ENCODE results near the gene GNAS-AS1.
"Not testable (repeated sequence)": the region's sequence is repeated elsewhere in the genome, so short reads cannot be mapped to it uniquely, and the experiment has no call there.

Gene GNAS-AS1

DNA sequence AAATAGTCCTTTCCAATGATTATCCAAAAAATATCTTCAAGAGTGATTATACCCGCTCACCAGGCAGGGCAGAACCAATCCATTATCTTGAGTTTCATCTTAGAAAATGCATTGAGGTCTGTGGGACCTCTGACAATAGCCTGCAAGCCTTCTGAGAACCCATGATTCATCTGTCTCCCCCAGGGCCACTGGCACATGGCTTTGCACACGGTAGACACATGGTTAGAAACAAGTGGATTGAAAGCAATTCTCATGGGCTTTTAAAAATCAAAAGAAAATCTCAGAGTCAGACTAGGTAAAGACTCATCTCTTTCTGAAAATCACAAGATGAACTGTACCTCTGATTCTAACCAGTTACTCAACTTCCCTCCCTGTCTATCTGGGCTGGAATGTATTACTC lies 15.5 kb downstream of the GNAS-AS1 start:
- DNase-seq (ENCODE audit: low spot score), result no peak

DNA sequence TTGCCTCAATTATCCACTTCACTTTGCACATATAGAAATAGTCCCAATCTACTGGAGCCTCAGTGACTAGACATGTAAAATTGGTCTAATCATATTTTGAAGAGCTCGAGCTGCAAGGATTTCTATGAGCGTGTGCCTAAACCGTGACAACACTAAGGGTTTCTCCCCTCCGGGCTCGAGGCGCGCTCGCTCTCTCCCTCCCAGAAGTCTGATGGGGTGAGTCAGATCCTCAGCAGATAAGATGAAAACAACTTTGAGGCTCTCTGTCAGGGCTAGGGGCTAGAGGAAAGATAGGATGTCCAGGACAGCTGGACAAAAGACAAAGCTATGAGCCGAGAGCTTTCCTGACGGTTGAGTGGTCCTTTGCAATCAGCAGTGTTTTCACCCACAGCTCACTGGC lies 16.8 kb downstream of the GNAS-AS1 start:
- DNase-seq (ENCODE audit: low spot score), result no peak

DNA sequence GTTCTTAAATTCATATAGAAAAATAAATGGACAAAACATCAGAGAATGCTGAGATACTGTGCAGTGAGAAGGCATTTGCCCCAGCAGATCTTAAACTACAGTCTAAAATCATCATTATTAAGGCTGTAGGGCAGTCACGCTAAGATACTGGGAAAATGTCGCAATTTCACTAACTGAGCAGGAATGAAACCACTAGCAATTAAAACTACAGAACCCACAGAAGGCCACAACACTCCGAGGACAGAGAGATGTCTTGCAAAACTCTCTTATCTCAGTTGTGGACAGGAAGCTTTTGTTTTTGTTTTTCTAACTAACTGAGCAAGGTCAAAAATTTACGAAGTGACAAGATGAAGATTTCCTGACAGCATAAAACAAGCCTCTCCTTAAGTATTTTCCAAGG lies 18.2 kb downstream of the GNAS-AS1 start:
- DNase-seq (ENCODE audit: low spot score), result no peak

DNA sequence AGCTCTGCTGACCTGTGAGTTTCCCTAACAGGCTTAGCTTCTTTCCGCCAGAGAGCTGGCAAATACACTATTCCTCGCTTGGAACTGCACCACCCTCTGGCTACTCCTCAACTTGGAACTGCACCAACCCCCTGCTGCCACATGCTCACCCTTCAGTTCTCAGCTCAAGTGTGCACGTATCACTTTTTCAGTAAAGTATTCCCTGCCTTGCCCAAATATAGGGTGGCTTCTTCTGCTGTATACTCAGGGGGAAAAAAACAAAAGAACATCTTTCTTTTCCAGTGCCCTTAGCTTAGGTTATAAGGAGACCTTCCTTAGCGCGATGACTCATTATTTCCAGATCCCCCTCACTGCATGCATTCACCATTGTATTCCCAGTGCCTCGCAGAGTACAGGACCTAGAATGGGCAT lies 21.2 kb downstream of the GNAS-AS1 start:
- peak; percentile 97 for DNase-seq (ENCODE audit: low spot score)

DNA sequence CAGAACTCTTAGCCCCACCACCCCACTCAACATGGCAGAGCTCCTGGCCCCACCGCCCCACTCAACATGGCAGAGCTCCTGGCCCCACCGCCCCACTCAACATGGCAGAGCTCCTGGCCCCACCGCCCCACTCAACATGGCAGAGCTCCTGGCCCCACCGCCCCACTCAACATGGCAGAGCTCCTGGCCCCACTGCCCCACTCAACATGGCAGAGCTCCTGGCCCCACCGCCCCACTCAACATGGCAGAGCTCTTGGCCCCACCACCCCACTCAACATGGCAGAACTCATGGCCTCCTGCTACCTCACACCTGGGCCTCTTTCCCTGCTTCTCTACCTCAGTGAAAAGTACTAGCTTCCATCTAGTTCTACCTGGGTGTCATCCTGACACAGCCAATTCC lies 21.9 kb downstream of the GNAS-AS1 start:
- DNase-seq (ENCODE audit: low spot score), result not testable (repeated sequence)

DNA sequence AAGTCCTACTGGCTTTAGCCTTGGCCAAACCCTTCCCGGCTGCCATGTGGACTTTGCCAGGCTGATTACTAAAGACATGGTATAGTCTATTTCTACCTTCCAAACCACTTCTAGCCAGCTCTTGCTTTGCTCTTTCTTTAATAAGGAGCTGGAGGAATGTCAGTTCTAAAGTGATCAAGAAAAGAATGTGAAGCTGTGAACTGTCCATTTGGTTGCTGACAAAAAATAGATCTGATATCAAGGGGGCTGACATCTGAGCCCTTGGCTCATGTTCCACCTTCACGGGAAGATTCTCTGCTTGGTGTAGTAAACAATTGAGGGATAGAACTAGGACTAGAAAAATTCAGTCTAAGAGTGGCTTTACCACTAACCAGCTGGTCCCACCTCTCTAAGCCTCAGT lies 22.6 kb downstream of the GNAS-AS1 start:
- no peak for DNase-seq (ENCODE audit: low spot score)

DNA sequence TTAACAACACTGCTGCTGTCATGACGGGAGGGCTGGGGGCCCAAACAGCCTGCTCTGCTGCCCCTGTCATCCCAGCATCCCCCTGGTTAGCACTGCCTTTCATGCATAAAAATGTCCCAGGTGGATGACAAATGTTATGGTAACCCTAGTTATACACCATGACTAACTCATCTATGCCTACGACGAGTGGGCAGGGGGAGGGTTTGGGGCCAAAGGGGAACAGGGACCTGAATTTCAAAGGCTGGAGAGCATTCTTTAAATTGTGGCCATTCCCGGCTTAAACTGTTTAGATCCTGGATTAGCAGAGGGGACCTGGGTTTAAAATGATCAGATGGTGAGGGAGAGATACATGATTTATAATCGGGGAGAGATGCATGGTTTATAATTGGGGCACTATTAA lies 24.4 kb downstream of the GNAS-AS1 start:
- DNase-seq (ENCODE audit: low spot score), result no peak

DNA sequence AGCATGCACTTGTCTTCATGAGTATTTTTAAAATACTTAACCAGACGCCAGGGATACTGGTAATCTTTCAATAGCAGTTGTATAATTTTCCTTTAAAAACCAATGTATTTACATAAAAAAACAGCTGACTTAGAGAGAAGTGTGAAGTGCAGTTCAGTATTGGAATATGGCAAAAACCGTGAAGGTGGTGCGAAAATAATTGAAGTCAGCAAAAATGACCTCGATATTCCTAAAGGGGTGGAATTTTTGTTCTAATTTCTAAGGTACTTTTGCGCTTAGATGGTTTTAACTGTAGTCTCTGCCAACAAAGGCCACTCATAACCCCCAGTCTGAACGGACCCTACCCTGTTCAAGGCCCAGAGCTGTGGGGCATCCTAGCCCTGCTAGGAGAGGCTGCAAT lies 25.3 kb downstream of the GNAS-AS1 start:
- no peak for DNase-seq (ENCODE audit: low spot score)

DNA sequence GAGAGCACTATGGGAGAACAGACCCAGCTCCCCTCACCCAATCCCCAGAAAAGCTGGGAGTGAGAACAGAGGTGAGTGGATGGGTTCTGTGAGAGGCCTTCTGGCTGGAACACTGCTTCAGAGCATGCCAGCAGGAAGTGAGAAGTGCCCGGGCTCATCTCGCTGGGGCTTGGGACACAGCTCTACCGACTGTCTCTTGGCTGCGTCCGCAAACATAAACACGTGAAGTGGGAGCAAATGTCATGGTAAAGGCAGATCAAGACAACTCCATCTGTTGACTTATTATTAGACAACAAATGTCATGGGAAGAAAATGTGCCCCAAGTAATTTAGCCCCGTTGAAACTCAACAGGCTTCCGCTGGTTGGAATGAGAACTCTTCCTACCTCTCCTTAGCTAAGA lies 25.9 kb downstream of the GNAS-AS1 start:
- DNase-seq (ENCODE audit: low spot score), result no peak

DNA sequence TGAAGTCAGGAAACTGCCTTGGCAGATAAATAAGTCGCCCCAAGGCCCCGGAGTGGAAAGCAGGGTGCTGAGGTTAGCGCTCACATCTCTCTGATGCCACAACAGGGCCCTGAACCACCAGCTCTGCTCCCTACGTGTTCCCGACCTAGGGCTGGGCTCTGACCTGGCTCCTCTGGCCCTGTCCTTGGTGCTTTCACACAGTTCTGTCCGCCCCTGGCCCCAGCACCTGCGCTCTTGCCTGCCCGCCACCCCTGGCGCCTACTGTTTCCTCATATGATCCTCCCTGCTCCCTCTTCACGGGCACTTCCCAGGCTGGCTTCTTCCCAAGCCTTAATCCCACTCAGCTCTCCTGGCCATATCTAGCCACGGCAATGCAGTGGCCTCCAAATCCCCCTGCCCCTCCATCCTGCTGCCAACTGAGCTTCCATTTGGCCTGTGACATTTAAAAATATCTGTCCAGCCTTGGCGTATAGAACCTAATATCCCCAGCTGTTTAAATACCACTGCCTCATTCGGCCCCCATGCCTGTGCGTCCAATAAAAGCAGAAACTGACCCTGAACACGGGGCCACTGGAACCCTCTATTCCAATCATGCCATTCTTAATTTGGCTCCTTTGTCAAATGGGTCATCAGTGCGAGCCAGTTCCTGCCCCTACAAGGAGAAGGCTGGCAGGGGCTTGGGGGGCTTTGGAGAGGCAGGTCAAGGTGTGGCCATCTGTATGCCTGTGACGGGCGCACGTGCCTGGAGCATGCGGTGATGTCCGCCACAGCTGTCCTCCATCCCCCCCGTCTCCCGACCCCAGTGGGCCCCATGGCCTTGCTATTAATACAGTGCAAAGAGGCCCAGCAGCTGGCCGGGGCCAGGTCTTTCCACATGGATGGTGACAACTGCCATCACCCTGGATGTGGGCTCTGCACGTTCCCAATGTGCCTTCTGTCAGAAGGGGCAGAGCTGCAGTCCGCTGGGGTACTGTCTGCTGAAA lies 27.7 kb downstream of the GNAS-AS1 start:
- DNase-seq (ENCODE audit: low spot score), result no peak

DNA sequence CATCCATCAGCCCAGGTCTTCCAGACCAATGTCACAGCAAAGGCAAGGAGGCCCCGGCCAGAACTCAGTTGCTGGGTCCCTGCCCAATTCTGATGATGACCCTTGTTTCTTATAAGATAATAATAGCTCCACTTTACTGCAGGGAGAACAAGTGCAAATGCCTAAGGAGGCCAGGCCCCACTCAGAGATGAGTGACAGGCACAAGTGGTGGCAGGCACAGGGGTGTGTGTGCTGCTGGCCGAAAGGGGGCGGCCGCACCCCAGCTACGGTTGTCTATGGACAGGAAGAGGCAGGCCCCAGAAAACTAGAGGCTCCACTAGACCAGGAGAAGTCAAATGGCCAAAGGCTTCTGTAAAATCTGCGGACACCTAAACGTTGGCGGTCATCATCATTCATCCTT lies 28.6 kb downstream of the GNAS-AS1 start:
- no peak for DNase-seq (ENCODE audit: low spot score)

DNA sequence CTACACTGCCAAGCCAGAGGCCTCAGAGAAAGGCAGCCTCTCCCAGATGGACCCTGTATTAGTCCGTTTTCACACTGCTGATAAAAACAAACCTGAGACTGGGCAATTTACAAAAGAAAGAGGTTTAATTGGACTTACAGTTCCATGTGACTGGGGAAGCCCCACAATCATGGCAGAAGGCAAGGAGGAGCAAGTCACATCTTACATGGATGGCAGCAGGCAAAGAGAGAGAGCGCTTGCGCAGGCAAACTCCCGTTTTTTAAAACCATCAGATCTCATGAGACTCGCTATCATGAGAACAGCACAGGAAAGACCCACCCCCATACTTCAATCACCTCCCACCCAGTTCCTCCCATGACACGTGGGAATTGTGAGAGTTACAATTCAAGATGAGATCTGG lies 30.2 kb downstream of the GNAS-AS1 start:
- not testable (repeated sequence) for DNase-seq (ENCODE audit: low spot score)

DNA sequence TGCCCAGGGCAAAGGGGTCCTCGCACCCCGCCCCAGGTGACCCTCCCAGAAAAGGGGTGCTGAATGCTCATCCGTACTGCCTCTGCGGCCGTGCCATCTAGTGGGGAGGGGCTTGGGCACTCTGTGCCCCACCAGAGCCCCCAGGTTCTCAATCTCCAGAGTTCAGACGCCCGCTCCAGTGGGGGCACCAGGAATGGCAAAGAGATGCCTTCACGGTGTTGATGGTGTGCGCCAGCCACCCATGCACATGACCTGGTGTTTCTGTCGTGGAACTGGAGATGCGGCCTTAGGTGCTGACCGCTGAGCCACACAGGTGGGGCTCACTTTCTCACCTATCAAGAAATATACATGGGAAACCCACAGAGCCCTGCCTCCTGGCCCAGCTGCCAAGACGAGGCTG lies 30.8 kb downstream of the GNAS-AS1 start:
- DNase-seq (ENCODE audit: low spot score), result no peak

DNA sequence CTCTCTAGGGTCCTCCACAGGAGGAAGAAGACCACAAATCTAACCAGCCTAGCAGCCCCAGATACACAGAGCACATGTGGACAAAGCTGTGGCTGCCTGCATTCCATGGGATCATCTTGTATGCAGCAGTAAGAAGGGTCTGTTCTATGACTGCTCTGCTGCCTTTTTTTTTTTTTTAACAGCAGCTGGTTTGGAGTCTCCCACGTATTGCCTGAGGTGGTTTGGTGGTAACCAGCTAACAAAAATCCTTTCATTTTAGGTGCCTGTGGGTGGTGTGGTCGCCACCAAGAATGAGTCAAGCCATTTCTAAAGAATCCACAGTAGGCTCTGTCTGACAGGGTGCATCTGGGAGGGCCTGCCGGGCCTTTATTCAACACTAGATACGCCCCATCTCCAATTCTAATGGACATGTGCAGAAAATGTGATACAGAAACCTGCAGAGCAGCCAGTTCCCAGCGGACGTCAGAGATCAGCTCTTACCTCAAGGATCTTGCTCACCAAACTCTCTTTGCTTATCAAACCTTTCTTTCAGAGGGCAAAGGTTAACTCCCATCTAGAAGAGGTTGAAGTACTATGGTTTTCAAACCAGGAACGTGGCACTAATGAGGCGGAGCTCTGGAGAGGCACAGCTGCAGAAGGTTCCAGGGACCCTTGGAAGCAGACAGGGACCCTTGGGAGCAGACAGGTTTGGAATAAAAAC lies 32.0 kb downstream of the GNAS-AS1 start:
- peak; percentile 98 for DNase-seq (ENCODE audit: low spot score)

DNA sequence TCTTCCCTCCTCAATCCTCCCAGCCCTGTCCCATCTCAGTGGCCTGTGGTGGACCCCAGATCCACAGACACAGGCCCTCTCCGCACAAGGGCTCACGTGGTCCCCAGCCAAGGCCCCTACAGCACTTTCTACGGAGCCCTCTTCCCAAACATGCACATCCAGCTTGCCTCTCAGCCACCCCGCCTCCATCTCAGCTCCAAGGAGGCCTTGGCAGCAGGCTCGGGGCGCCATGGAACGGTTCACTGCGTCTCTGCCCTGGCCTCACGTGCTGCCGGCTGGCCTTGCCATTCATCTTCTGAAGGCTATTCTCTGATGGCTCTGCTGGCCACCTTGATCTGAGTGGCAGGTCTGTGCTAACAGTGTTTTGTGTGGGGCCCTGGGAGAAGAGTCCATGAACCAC lies 33.0 kb downstream of the GNAS-AS1 start:
- DNase-seq (ENCODE audit: low spot score), result no peak

DNA sequence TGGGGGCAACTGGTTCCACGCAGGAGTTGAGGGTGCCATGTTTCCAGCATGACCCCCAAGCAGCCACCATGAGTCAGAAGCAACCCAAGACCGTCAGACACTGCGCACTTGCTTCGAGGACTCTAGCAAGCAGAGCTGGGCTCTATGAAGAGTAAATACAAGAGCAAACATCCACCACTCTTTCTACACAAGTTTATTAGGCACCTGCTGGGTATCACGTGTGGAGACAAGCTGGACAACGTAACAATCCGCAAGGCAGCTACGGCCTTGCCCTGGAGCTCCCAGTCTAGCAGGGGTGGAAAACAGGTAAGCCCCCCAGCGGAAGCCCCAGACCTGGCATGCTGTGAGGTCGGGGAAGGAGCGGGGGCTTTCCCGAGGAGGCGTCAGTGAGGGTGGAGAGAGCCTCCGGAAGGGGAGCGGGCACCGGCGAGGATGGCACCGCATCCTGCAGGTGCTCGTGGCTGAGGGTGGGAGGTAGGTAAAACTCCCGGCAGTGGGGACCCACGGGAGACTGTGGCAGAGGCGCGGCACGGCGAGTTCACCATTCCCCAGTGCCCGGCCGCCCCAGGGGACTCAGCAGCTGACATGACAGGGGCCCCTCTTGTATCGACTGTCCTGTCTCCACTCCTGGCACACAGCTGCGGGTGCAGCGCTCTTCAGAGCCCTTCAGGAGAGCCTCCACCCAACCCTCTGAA lies 33.6 kb downstream of the GNAS-AS1 start:
- DNase-seq (ENCODE audit: low spot score), result no peak

DNA sequence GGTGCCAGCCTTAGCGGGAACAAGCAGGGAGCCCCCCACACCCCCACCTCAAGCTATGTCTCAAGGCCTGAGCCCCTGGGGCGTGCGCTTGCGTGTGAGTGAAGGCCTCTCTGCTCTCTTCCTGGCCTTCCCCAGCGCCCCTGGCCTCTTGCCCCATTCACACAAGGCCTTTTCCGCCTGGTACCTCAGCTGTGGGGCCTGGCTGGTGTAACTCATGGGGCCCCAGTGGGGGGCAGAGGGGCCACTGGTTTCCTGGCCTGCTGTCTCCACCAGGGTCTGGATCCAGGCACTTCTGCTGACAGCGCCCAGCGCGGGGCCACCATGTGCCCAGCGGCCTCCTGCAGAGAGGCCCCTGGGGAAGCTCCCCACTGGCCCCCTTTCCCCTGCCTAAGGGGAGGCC lies 34.7 kb downstream of the GNAS-AS1 start:
- DNase-seq (ENCODE audit: low spot score), result no peak

DNA sequence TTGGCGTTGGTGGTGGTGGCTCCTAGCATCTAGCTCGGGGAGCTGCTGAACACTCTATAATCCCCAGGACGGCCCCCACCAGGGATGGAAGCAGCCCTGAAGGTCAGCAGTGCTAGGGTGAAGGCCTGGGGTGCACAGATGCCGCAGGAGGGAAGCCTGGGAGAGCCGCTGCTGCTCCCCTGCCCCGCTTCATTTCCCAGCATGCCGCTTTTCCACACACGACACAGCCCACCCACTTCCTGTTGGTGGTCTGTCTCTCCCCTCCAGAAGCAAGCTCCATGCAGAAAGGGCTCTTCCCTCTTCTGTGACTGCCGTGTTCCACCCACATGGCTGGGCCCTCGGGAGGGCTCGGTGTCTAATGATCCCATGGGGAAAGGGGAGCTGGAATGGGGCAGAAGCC lies 35.3 kb downstream of the GNAS-AS1 start:
- DNase-seq (ENCODE audit: low spot score), result no peak

DNA sequence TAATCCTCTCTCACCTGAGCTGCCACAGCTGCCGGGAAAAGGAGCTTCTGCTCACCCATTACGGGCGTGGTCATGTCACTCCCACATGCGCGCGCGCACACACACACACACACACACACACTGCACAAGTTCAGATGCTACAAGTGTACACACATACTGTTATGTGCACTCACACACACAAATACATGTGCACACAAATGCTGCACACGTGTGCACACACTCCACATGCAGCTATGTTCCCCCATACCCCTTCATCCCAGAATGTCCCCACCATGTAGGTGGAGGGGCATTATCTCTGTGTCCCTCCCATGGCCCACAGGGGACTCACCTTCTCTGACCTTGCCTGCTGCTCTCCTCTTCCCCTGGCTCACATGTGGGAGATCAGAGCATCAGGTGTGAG lies 37.3 kb downstream of the GNAS-AS1 start:
- DNase-seq (ENCODE audit: low spot score), result no peak

DNA sequence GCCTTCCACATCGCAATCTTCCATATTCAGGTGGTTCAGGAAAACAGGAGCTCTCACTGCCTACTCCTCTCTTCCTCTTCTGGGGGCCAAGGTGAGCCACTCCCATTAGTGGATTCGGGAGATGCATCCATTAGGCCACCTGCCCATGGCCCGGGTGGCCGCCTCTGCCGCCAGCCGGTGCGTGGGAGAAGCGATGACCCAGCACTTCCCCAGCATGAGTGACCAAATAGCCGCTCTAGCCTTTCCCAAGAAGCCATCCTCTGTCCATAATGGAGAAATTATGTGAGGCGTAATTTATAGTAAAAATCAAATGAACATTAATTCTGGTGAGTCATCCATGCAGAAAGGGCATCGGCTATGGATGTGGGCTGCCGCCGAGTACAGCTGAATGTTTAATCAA lies 39.4 kb downstream of the GNAS-AS1 start:
- DNase-seq (ENCODE audit: low spot score), result peak; percentile 42

DNA sequence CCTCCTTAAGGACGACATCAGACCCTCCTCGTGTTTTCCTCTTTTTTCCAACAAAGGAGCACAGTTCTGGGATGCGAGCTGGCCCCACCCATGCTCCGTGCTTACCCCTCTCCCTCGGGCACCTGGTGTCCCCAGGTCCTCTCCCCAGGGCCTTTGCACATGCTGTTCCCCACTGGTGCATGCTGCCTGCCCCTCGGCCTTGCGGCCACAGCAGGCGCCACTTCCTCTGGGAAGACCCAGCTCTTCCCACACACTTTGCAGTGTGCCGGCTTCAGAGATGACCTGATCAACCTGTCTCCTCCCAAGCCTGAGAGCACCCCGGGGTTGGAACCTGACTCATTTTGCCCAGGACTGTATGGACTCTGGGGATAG lies 39.8 kb downstream of the GNAS-AS1 start:
- no peak for DNase-seq (ENCODE audit: low spot score)

DNA sequence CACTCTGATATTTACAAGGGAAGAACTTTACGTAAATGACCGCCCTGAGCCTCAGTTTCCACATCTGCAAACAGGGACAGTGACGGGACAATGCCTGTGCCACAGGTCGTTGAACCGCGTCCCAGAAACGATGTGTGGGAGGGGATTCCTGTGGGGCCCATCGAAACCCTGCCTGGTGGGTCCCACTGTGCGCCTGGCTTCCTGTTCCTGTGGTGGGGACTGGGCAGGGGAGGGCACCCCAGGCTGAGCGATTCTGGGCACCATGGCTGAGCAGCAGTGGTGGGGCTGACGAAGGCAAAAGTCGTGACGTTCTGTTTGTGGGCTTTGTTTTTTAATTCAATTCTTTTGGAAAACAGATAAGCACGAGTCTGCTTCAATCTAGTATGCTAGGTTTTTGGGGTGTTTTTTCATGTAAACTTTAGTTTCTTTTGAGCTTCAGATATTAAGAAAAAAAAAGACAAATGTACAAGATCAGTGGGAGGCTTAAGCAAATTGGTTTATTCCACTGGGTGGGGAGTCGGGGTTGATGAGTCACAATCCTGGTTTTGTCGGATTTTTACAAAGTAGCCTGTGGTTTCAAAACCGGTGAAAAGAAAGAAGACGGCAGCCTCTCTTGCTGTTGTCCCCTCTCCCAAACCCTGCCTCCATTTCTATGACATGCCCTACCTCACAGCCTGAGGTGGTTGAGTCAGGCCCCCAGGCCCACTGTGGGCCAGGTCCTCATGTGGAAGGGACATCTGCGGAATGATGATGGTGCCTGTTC lies 40.4 kb downstream of the GNAS-AS1 start:
- DNase-seq (ENCODE audit: low spot score), result peak; percentile 47

All from COLO829 (cell line).